Heart left ventricle (tissue), 16 donors: Measurements from ENCODE around the gene TRIM3. TPM values are rescaled to one million over a fixed set of nuclear protein-coding genes. Genes with fewer than 3 reads are reported as not detected.

Experiments
- ATAC-seq, 4 donors: fragments of 200-7000 bp; cut with Tn5 transposase; one replicate each; pipeline ENCODE4 v1.9.1; 2020 to 2022; ENCODE audit warnings: moderate library complexity in 4 of 4, mild to moderate bottlenecking in 3 of 4, moderate number of reproducible peaks in 1 of 4
- DNase-seq, 5 donors: peaks; one replicate each; pipeline ENCODE4 v3.0.0-alpha.2; 2020
- H3K27ac ChIP-seq, 12 donors: fragments of 200-600 bp; sonication (generic) in 4 of 12; one replicate each; pipeline versions ENCODE4 v1.5.0 to v1.8.0; 2016 to 2022; ENCODE audit warnings: mild to moderate bottlenecking in 2 of 12
- H3K27me3 ChIP-seq, 9 donors: fragments of 200-600 bp; sonication (generic) in 2 of 9; one replicate each; pipeline versions ENCODE4 v1.5.1 to v1.8.0; 2016 to 2022; ENCODE audit warnings: mild to moderate bottlenecking in 3 of 9
- H3K36me3 ChIP-seq, 9 donors: fragments of 200-600 bp; sonication (generic) in 2 of 9; one replicate each; pipeline versions ENCODE4 v1.5.0 to v1.8.0; 2018 to 2022; ENCODE audit warnings: mild to moderate bottlenecking in 2 of 9
- H3K4me1 ChIP-seq, 12 donors: fragments of 200-600 bp; sonication (generic) in 4 of 12; one replicate each; pipeline versions ENCODE4 v1.5.0 to v1.8.0; 2016 to 2022; ENCODE audit warnings: mild to moderate bottlenecking in 3 of 12
- H3K4me3 ChIP-seq, 12 donors: fragments of 200-600 bp; sonication (generic) in 4 of 12; one replicate each; pipeline versions ENCODE4 v1.5.0 to v1.8.0; 2017 to 2022; ENCODE audit warnings: mild to moderate bottlenecking in 9 of 12, moderate library complexity in 4 of 12
- H3K9me3 ChIP-seq, 12 donors: fragments of 200-600 bp; sonication (generic) in 4 of 12; one replicate each; pipeline versions ENCODE4 v1.5.0 to v1.8.0; 2016 to 2022; ENCODE audit warnings: mild to moderate bottlenecking in 1 of 12
- POLR2A ChIP-seq, 2 donors: fragments of 450-650 bp; IDR thresholded peaks; one replicate each; pipeline ENCODE4 v1.6.1; 2017; ENCODE audit warnings: antibody characterized with exemption in 2 of 2, mild to moderate bottlenecking in 2 of 2, moderate library complexity in 2 of 2
- WGBS, 4 donors: extraction: QIAGEN DNeasy Blood & Tissue Kit in 2 of 4; methylation state at CpG; one replicate each; pipeline versions ENCODE4 v1.1.5 to v1.1.7; 2013 to 2018; 5-methylcytosine and 5-hydroxymethylcytosine counted together
- intact Hi-C, 10 donors: fragments of 100-400 bp; cut with DNase I; formaldehyde crosslinking; loops; one replicate each; pipeline versions ENCODE4 v1.11.1 to v1.14.2; 2022
- polyA plus RNA-seq, 2 donors: library from polyadenylated mRNA; stranded (reverse); fragments of 200-250 nt; gene quantifications; one replicate each; pipeline ENCODE4 v1.2.3, GENCODE V29; 2013
- total RNA-seq, 9 donors: library from RNA; depleted of rRNA in 2 of 9; stranded (reverse); fragments of >200 nt in 2 of 9; fragmentation: NEBNext Ultra II Directional in 3 of 9; extraction: Animal tissue kit (Norgen Biotek cat#: 25700) in 3 of 9; gene quantifications; one replicate each; pipeline versions ENCODE4 v1.1.0 to v1.2.4, GENCODE V29; 2016 to 2023
- TF ChIP-seq, protein P1 (sequence below), 12 donors: fragments of 200-600 bp; sonication (generic) in 4 of 12; IDR thresholded peaks; one replicate each; pipeline versions ENCODE4 v1.5.0 to v1.8.0; 2018 to 2022; ENCODE audit warnings: antibody characterized with exemption in 12 of 12, mild to moderate bottlenecking in 5 of 12
- donor health status: ischemic (EF 13 %, LVEDD 7.1; RV severe dilation, severe dysfunction).
- donor health status: healthy with polysubstance abuse.
- donor health status: DM: no; HTN: yes; CAD: no.
- donor health status: DM: no; HTN: no; CAD: no.
- donor health status: ischemic (EF 25% LVEDD 6.9; RV normal size, moderate dysfunction).
- donor health status: ischemic (EF 25% LVEDD 5.7; RV mildly dilated, moderate dysfunction).
- donor health status: healthy.
- donor health status: DM: yes; HTN: yes; CAD: no.
- donor health status: ischemic (EF 35%, LVEDD 5.7; RV mildly dilated, moderate dysfunction).
- donor health status: nonischemic (EF 11% LVEDD 7.7; RV severe dilation, severe dysfunction).
- donor health status: DM: yes; HTN: yes; CAD: no.
- donor health status: PGD.
- donor health status: ischemic (EF 29% LVEDD 5.4; RV normal size, mild dysfunction).
- donor health status: nonischemic (EF 23%, LVEDD 6.1; RV moderate dilation, normal function).

Gene TRIM3
- total and polyA plus RNA-seq, 11 donors: 7.7 to 18.8 (median 10.4) TPM

DNA sequence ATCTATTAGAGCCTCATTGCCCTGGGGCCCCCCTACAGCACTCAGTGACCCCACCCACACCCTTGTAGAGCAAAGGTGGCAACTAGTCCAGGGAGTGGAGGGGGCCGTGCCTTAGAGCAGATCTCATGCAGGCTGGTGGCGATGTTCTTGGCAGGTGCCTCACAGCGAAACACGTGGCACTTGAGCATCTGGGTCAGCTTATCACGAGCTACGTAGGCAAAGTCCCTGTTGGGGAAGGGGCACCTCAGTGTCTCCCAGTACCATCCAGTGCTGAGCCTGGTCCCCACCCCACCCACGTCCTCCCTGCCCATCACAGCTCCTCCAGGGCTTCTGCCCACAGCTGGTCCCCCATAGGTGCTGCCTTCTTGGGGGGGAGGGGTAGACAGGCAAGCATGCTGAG lies 72.3 kb downstream of the TRIM3 start:
- H3K9me3 ChIP-seq: no peaks in the 10 kb centered on the region
- WGBS, 4 donors: 47 to 75% (median 64%) methylated on average over 6 to 7 of the region's 7 CpGs
- TF ChIP-seq POLR2A (IDR thresholded peaks at IDR 0.05): no peak
- TF ChIP-seq, protein P1, sequence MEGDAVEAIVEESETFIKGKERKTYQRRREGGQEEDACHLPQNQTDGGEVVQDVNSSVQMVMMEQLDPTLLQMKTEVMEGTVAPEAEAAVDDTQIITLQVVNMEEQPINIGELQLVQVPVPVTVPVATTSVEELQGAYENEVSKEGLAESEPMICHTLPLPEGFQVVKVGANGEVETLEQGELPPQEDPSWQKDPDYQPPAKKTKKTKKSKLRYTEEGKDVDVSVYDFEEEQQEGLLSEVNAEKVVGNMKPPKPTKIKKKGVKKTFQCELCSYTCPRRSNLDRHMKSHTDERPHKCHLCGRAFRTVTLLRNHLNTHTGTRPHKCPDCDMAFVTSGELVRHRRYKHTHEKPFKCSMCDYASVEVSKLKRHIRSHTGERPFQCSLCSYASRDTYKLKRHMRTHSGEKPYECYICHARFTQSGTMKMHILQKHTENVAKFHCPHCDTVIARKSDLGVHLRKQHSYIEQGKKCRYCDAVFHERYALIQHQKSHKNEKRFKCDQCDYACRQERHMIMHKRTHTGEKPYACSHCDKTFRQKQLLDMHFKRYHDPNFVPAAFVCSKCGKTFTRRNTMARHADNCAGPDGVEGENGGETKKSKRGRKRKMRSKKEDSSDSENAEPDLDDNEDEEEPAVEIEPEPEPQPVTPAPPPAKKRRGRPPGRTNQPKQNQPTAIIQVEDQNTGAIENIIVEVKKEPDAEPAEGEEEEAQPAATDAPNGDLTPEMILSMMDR (IDR thresholded peaks at IDR 0.05): no peak
- DNase-seq (no peak), ATAC-seq (peak in 3 of 4 donors; percentile 14 to 41 (median 26))
- no peaks in the 10 kb centered on the region for H3K27me3 ChIP-seq
- H3K4me3 ChIP-seq: no peak overlapping the region
- intact Hi-C loops: no loop called here
- peaks cover 0 to 62% (median 36%) of the 10 kb centered on the region in 9 donors for H3K36me3 ChIP-seq
- no peak overlapping the region for H3K27ac ChIP-seq
- H3K4me1 ChIP-seq: peaks cover 0 to 18% (median 6%) of the 10 kb centered on the region in 12 donors

DNA sequence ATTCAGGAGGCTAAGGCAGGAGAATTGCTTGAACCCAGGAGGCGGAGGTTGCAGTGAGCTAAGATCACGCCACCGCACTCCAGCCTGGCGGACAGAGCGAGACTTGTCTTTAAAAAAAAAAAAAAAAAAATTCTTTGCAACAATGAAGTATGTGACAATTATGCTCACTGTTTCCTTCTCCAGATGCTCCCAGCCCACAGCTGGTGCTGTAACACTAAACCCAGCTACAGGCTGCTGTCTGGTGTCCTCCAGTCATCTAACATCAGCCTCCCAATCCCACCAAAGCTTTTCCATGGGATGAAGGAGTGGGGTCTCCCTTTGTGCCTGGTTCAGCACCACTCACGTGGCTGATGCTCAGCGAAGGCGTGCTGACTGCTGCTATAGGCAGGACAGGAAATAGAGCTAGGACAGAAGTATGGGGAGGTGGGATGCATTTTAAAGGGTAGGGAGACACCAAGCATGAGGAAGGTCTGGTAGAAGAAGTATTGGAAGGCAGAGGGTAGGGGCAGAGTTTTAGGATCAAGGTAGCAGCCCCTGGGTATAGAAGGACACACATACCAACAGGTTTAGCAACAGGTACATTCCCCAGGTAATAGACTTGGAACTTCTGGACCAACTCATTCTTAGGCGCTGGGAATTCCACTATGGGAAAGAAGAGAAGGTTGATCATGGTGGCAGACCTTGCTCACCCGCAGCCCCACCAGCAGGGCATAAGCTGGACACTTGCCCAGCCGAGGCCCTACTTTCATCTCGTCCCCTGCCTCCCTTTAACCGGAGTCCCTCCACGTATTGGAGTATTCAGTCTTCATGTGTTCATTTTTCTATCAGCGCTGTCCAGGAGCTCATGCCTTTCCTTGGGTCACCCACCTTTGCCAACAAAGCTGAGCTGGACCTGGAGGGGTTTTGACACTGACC lies 73.1 kb downstream of the TRIM3 start:
- no peak for ATAC-seq
- Histone ChIP-seq H3K4me3 (no peak overlapping the region), H3K4me1 (peaks cover 0 to 18% (median 6%) of the 10 kb centered on the region in 12 donors), H3K27ac (no peak overlapping the region), H3K9me3 (no peaks in the 10 kb centered on the region), H3K36me3 (peaks cover 0 to 67% (median 42%) of the 10 kb centered on the region in 9 donors), H3K27me3 (no peaks in the 10 kb centered on the region)
- TF ChIP-seq, protein P1 (IDR thresholded peaks at IDR 0.05): no peak
- no peak for TF ChIP-seq POLR2A (IDR thresholded peaks at IDR 0.05)
- 95 to 98% (median 97%) methylated on average over 15 of the region's 15 CpGs for WGBS, 4 donors
- no peak for DNase-seq
- intact Hi-C loops: no loop called here

Other genes starting within 250 kb of the TRIM3 start
- 10 to 100 TPM; 13.1 to 30.3 (median 16.3) TPM for gene FHIP1B, start 239.3 kb downstream of the TRIM3 start, total RNA-seq
- 10 to 100 TPM; 13.7 to 25.4 TPM for gene FHIP1B, start 239.3 kb downstream of the TRIM3 start, polyA plus RNA-seq
- gene CNGA4, start 234.9 kb downstream of the TRIM3 start, total RNA-seq: not detected
- under 1 TPM; 0.06 to 0.11 TPM for gene CNGA4, start 234.9 kb downstream of the TRIM3 start, polyA plus RNA-seq
- under 1 TPM in 1 of 9 donors, not detected in 8; 0.14 TPM for gene CCKBR, start 214.1 kb downstream of the TRIM3 start, total RNA-seq
- gene CCKBR, start 214.1 kb downstream of the TRIM3 start, polyA plus RNA-seq: not detected
- gene CAVIN3, start 153.4 kb downstream of the TRIM3 start, total RNA-seq: 100 to 1,000 TPM in 4 of 9 donors, 10 to 100 TPM in 5; 40.4 to 155 (median 86.7) TPM
- 100 to 1,000 TPM in 1 of 2 donors, 10 to 100 TPM in 1; 92.8 to 126 TPM for gene CAVIN3, start 153.4 kb downstream of the TRIM3 start, polyA plus RNA-seq
- 10 to 100 TPM; 53.8 to 92.3 (median 67.8) TPM for gene SMPD1, start 83.5 kb downstream of the TRIM3 start, total RNA-seq
- gene SMPD1, start 83.5 kb downstream of the TRIM3 start, polyA plus RNA-seq: 10 to 100 TPM; 56.2 to 64.9 TPM
- 100 to 1,000 TPM in 2 of 9 donors, 10 to 100 TPM in 7; 50.3 to 101 (median 83.5) TPM for gene APBB1, start 54.8 kb downstream of the TRIM3 start, total RNA-seq
- 100 to 1,000 TPM in 1 of 2 donors, 10 to 100 TPM in 1; 69.5 to 103 TPM for gene APBB1, start 54.8 kb downstream of the TRIM3 start, polyA plus RNA-seq
- gene HPX, start 33.0 kb downstream of the TRIM3 start, total RNA-seq: 1 to 10 TPM in 1 of 9 donors, under 1 TPM in 3, not detected in 5; 0.17 to 1.5 (median 0.35) TPM
- under 1 TPM; 0.33 to 0.46 TPM for gene HPX, start 33.0 kb downstream of the TRIM3 start, polyA plus RNA-seq
- gene ARFIP2, start 7.4 kb upstream of the TRIM3 start, total RNA-seq: 10 to 100 TPM; 10.7 to 24.9 (median 18.9) TPM
- gene ARFIP2, start 7.4 kb upstream of the TRIM3 start, polyA plus RNA-seq: 10 to 100 TPM; 14.0 to 36.7 TPM
- gene TIMM10B, start 7.6 kb upstream of the TRIM3 start, total RNA-seq: 10 to 100 TPM; 13.2 to 26.9 (median 16.1) TPM
- 10 to 100 TPM in 1 of 2 donors, 1 to 10 TPM in 1; 9.5 to 24.1 TPM for gene TIMM10B, start 7.6 kb upstream of the TRIM3 start, polyA plus RNA-seq
- gene DNHD1, start 23.3 kb upstream of the TRIM3 start, total RNA-seq: 1 to 10 TPM; 3.9 to 9.4 (median 5.4) TPM
- 1 to 10 TPM; 2.2 to 6.0 TPM for gene DNHD1, start 23.3 kb upstream of the TRIM3 start, polyA plus RNA-seq
- gene RRP8, start 129.7 kb upstream of the TRIM3 start, total RNA-seq: 10 to 100 TPM; 11.2 to 23.5 (median 18.0) TPM
- 10 to 100 TPM; 16.6 to 17.4 TPM for gene RRP8, start 129.7 kb upstream of the TRIM3 start, polyA plus RNA-seq
- gene ILK, start 129.8 kb upstream of the TRIM3 start, total RNA-seq: 100 to 1,000 TPM; 177 to 259 (median 222) TPM
- 100 to 1,000 TPM; 220 to 288 TPM for gene ILK, start 129.8 kb upstream of the TRIM3 start, polyA plus RNA-seq
- gene TAF10, start 138.3 kb upstream of the TRIM3 start, total RNA-seq: 100 to 1,000 TPM in 4 of 9 donors, 10 to 100 TPM in 5; 42.3 to 153 (median 99.0) TPM
- gene TAF10, start 138.3 kb upstream of the TRIM3 start, polyA plus RNA-seq: 100 to 1,000 TPM in 1 of 2 donors, 10 to 100 TPM in 1; 50.8 to 155 TPM
- gene TPP1, start 145.5 kb upstream of the TRIM3 start, total RNA-seq: 100 to 1,000 TPM in 2 of 9 donors, 10 to 100 TPM in 7; 48.7 to 169 (median 81.2) TPM
- gene TPP1, start 145.5 kb upstream of the TRIM3 start, polyA plus RNA-seq: 10 to 100 TPM; 38.5 to 39.5 TPM
- 10 to 100 TPM in 6 of 9 donors, 1 to 10 TPM in 3; 5.5 to 19.6 (median 11.4) TPM for gene DCHS1, start 181.9 kb upstream of the TRIM3 start, total RNA-seq
- 1 to 10 TPM; 3.6 to 6.6 TPM for gene DCHS1, start 181.9 kb upstream of the TRIM3 start, polyA plus RNA-seq
- gene MRPL17, start 209.4 kb upstream of the TRIM3 start, total RNA-seq: 10 to 100 TPM; 31.0 to 58.0 (median 47.7) TPM
- gene MRPL17, start 209.4 kb upstream of the TRIM3 start, polyA plus RNA-seq: 10 to 100 TPM; 56.8 to 70.9 TPM